Measurements from ENCODE around the gene SLC38A4. TPM values are rescaled to one million over a fixed set of nuclear protein-coding genes. Genes with fewer than 3 reads are reported as not detected.
"Not testable (repeated sequence)": the region's sequence is repeated elsewhere in the genome, so short reads cannot be mapped to it uniquely, and the experiment has no call there.

The SLC38A4 gene
- total RNA-seq, 1 experiment from 2014 or later = not detected

DNA sequence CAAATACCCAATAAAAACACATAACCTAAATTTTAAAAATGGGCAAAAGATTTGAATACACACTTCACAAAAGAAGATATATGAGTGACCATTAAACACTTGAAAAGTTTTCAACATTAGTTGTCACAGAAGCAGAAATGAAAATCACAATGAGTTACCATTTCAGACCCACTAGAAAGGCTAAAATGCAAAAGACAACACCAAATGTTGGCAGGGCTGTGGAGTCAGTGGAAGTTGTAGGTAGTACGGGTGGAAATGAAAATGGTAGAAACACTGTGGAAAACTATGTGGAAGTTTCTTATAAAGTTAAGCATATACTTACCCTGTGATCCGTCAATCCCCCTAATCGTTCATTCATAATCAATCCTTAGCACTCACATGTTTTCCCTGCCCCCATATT is 61.8 kb downstream of the SLC38A4 start:
- H3K36me3 ChIP-seq (ENCODE audit: insufficient read depth, low read length) = no peaks in the 10 kb centered on the region
- no peaks in the 10 kb centered on the region for H3K79me2 ChIP-seq (ENCODE audit: low read length)
- no peak overlapping the region for H2AFZ ChIP-seq (ENCODE audit: low read length)
- no peak overlapping the region for H3K4me3 ChIP-seq (ENCODE audit: low read length)
- no peak overlapping the region for H3K9ac ChIP-seq (ENCODE audit: low read length)
- no peak overlapping the region for H3K27ac ChIP-seq (ENCODE audit: low read length)
- no peak for DNase-seq
- H3K27me3 ChIP-seq (ENCODE audit: low read length) = no peaks in the 10 kb centered on the region
- no peaks in the 10 kb centered on the region for H3K9me2 ChIP-seq (replicated peaks; ENCODE audit: insufficient read depth, low read length)
- H3K4me1 ChIP-seq (ENCODE audit: low read length) = no peaks in the 10 kb centered on the region
- H4K20me1 ChIP-seq (ENCODE audit: insufficient read depth, low read depth, low read length) = no peaks in the 10 kb centered on the region
- no peak overlapping the region for H3K4me2 ChIP-seq (ENCODE audit: low read depth, low read length, poor library complexity, severe bottlenecking)
- H3K9me3 ChIP-seq (ENCODE audit: low read length) = no peaks in the 10 kb centered on the region

DNA sequence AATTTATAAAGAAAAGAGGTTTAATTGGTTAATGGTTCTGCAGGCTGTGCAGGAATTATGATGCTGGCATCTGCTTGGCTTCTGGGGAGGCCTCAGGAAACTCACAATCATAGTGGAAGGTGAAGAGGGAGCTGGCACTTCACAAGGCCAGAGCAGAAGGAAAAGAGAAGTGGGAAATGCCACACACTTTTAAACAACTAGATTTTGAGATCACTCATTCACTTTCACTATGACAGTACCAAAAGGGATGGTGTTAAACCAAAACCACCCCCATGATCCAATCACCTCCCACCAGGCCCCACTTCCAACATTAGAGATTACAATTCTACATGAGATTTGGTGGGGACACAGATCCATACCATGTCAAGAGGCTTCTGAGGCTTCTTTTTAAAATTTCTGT is 62.6 kb downstream of the SLC38A4 start:
- no peaks in the 10 kb centered on the region for H4K20me1 ChIP-seq (ENCODE audit: insufficient read depth, low read depth, low read length)
- H3K9ac ChIP-seq (ENCODE audit: low read length) = no peak overlapping the region
- H3K79me2 ChIP-seq (ENCODE audit: low read length) = no peaks in the 10 kb centered on the region
- no peak overlapping the region for H3K4me3 ChIP-seq (ENCODE audit: low read length)
- no peak overlapping the region for H3K4me2 ChIP-seq (ENCODE audit: low read depth, low read length, poor library complexity, severe bottlenecking)
- no peaks in the 10 kb centered on the region for H3K27me3 ChIP-seq (ENCODE audit: low read length)
- no peaks in the 10 kb centered on the region for H3K36me3 ChIP-seq (ENCODE audit: insufficient read depth, low read length)
- H2AFZ ChIP-seq (ENCODE audit: low read length) = no peak overlapping the region
- no peaks in the 10 kb centered on the region for H3K9me3 ChIP-seq (ENCODE audit: low read length)
- H3K27ac ChIP-seq (ENCODE audit: low read length) = no peak overlapping the region
- DNase-seq = no peak
- no peaks in the 10 kb centered on the region for H3K4me1 ChIP-seq (ENCODE audit: low read length)
- no peaks in the 10 kb centered on the region for H3K9me2 ChIP-seq (replicated peaks; ENCODE audit: insufficient read depth, low read length)

GRCh38 chr12:46754550-46754949 is 71.2 kb downstream of the SLC38A4 start:
- Histone ChIP-seq H3K79me2 (ENCODE audit: low read length) (no peaks in the 10 kb centered on the region), H3K9me2 (replicated peaks; ENCODE audit: insufficient read depth, low read length) (no peaks in the 10 kb centered on the region), H3K36me3 (ENCODE audit: insufficient read depth, low read length) (no peaks in the 10 kb centered on the region), H3K27ac (ENCODE audit: low read length) (no peak overlapping the region), H3K4me1 (ENCODE audit: low read length) (no peaks in the 10 kb centered on the region), H3K4me3 (ENCODE audit: low read length) (no peak overlapping the region), H4K20me1 (ENCODE audit: insufficient read depth, low read depth, low read length) (no peaks in the 10 kb centered on the region), H2AFZ (ENCODE audit: low read length) (no peak overlapping the region), H3K4me2 (ENCODE audit: low read depth, low read length, poor library complexity, severe bottlenecking) (no peak overlapping the region), H3K9me3 (ENCODE audit: low read length) (no peaks in the 10 kb centered on the region), H3K27me3 (ENCODE audit: low read length) (0 out of 2 replicates have a peak, but pooled peaks cover 2% of the 10 kb centered on the region), H3K9ac (ENCODE audit: low read length) (no peak overlapping the region)
- DNase-seq = no peak

GRCh38 chr12:46752396-46752795 is 73.4 kb downstream of the SLC38A4 start:
- Histone ChIP-seq H3K9me3 (ENCODE audit: low read length) (no peaks in the 10 kb centered on the region), H3K9me2 (replicated peaks; ENCODE audit: insufficient read depth, low read length) (no peaks in the 10 kb centered on the region), H3K4me2 (ENCODE audit: low read depth, low read length, poor library complexity, severe bottlenecking) (no peak overlapping the region), H4K20me1 (ENCODE audit: insufficient read depth, low read depth, low read length) (no peaks in the 10 kb centered on the region), H3K9ac (ENCODE audit: low read length) (no peak overlapping the region), H3K27me3 (ENCODE audit: low read length) (0 out of 2 replicates have a peak, but pooled peaks cover 2% of the 10 kb centered on the region), H3K27ac (ENCODE audit: low read length) (no peak overlapping the region), H3K79me2 (ENCODE audit: low read length) (no peaks in the 10 kb centered on the region), H2AFZ (ENCODE audit: low read length) (no peak overlapping the region), H3K36me3 (ENCODE audit: insufficient read depth, low read length) (no peaks in the 10 kb centered on the region), H3K4me1 (ENCODE audit: low read length) (no peaks in the 10 kb centered on the region), H3K4me3 (ENCODE audit: low read length) (no peak overlapping the region)
- DNase-seq = no peak

GRCh38 chr12:46751173-46751572 is 74.6 kb downstream of the SLC38A4 start:
- DNase-seq = no peak
- H4K20me1 ChIP-seq (ENCODE audit: insufficient read depth, low read depth, low read length) = no peaks in the 10 kb centered on the region
- H3K9ac ChIP-seq (ENCODE audit: low read length) = no peak overlapping the region
- H3K4me3 ChIP-seq (ENCODE audit: low read length) = no peak overlapping the region
- no peaks in the 10 kb centered on the region for H3K36me3 ChIP-seq (ENCODE audit: insufficient read depth, low read length)
- no peaks in the 10 kb centered on the region for H3K79me2 ChIP-seq (ENCODE audit: low read length)
- 0 out of 2 replicates have a peak, but pooled peaks cover 2% of the 10 kb centered on the region for H3K27me3 ChIP-seq (ENCODE audit: low read length)
- H3K9me3 ChIP-seq (ENCODE audit: low read length) = no peaks in the 10 kb centered on the region
- no peak overlapping the region for H2AFZ ChIP-seq (ENCODE audit: low read length)
- no peaks in the 10 kb centered on the region for H3K4me1 ChIP-seq (ENCODE audit: low read length)
- no peak overlapping the region for H3K4me2 ChIP-seq (ENCODE audit: low read depth, low read length, poor library complexity, severe bottlenecking)
- no peak overlapping the region for H3K27ac ChIP-seq (ENCODE audit: low read length)
- H3K9me2 ChIP-seq (replicated peaks; ENCODE audit: insufficient read depth, low read length) = no peaks in the 10 kb centered on the region

GRCh38 chr12:46749322-46749721 is 76.5 kb downstream of the SLC38A4 start:
- no peaks in the 10 kb centered on the region for H3K79me2 ChIP-seq (ENCODE audit: low read length)
- DNase-seq = no peak
- H3K4me3 ChIP-seq (ENCODE audit: low read length) = no peak overlapping the region
- H3K4me1 ChIP-seq (ENCODE audit: low read length) = no peaks in the 10 kb centered on the region
- H3K27ac ChIP-seq (ENCODE audit: low read length) = no peak overlapping the region
- no peak overlapping the region for H3K4me2 ChIP-seq (ENCODE audit: low read depth, low read length, poor library complexity, severe bottlenecking)
- no peaks in the 10 kb centered on the region for H3K36me3 ChIP-seq (ENCODE audit: insufficient read depth, low read length)
- H3K27me3 ChIP-seq (ENCODE audit: low read length) = 0 out of 2 replicates have a peak, but pooled peaks cover 2% of the 10 kb centered on the region
- no peaks in the 10 kb centered on the region for H3K9me3 ChIP-seq (ENCODE audit: low read length)
- no peaks in the 10 kb centered on the region for H3K9me2 ChIP-seq (replicated peaks; ENCODE audit: insufficient read depth, low read length)
- no peak overlapping the region for H3K9ac ChIP-seq (ENCODE audit: low read length)
- H2AFZ ChIP-seq (ENCODE audit: low read length) = no peak overlapping the region
- no peaks in the 10 kb centered on the region for H4K20me1 ChIP-seq (ENCODE audit: insufficient read depth, low read depth, low read length)

DNA sequence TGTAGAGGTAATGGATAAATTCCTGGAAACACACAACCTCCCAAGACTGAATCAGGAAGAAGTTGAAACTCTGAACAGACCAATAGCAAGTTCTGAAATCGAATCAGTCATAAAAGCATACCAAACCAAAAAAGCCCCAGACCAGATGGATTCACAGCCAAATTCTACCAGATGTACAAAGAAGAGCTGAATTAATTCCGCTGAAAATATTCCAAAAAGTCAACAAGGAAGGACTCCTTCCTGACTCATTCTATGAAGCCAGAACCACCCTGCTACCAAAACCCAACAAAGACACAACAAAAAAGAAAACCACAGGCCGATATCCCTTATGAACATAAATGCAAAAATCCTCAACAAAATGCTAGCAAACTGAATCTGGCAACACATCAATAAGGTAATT is 81.5 kb downstream of the SLC38A4 start:
- Histone ChIP-seq H3K27me3 (ENCODE audit: low read length) (no peaks in the 10 kb centered on the region), H3K27ac (ENCODE audit: low read length) (no peak overlapping the region), H3K9me3 (ENCODE audit: low read length) (no peaks in the 10 kb centered on the region), H3K4me3 (ENCODE audit: low read length) (no peak overlapping the region), H3K9ac (ENCODE audit: low read length) (no peak overlapping the region), H3K79me2 (ENCODE audit: low read length) (no peaks in the 10 kb centered on the region), H3K9me2 (replicated peaks; ENCODE audit: insufficient read depth, low read length) (no peaks in the 10 kb centered on the region), H3K4me1 (ENCODE audit: low read length) (no peaks in the 10 kb centered on the region), H4K20me1 (ENCODE audit: insufficient read depth, low read depth, low read length) (no peaks in the 10 kb centered on the region), H2AFZ (ENCODE audit: low read length) (no peak overlapping the region), H3K4me2 (ENCODE audit: low read depth, low read length, poor library complexity, severe bottlenecking) (no peak overlapping the region), H3K36me3 (ENCODE audit: insufficient read depth, low read length) (no peaks in the 10 kb centered on the region)
- DNase-seq = no peak

- no peaks in the 10 kb centered on the region for H3K27me3 ChIP-seq (ENCODE audit: low read length)
- H3K9me3 ChIP-seq (ENCODE audit: low read length) = no peaks in the 10 kb centered on the region
- H3K9ac ChIP-seq (ENCODE audit: low read length) = no peak overlapping the region
- no peak overlapping the region for H2AFZ ChIP-seq (ENCODE audit: low read length)
- no peaks in the 10 kb centered on the region for H4K20me1 ChIP-seq (ENCODE audit: insufficient read depth, low read depth, low read length)
- no peaks in the 10 kb centered on the region for H3K9me2 ChIP-seq (replicated peaks; ENCODE audit: insufficient read depth, low read length)
- no peak overlapping the region for H3K4me3 ChIP-seq (ENCODE audit: low read length)
- H3K36me3 ChIP-seq (ENCODE audit: insufficient read depth, low read length) = no peaks in the 10 kb centered on the region
- H3K79me2 ChIP-seq (ENCODE audit: low read length) = no peaks in the 10 kb centered on the region
- no peak overlapping the region for H3K4me2 ChIP-seq (ENCODE audit: low read depth, low read length, poor library complexity, severe bottlenecking)
- no peaks in the 10 kb centered on the region for H3K4me1 ChIP-seq (ENCODE audit: low read length)
- H3K27ac ChIP-seq (ENCODE audit: low read length) = no peak overlapping the region
- DNase-seq = no peak
Measured at GRCh38 chr12:46743456-46743855, 82.3 kb downstream of the SLC38A4 start.

DNA sequence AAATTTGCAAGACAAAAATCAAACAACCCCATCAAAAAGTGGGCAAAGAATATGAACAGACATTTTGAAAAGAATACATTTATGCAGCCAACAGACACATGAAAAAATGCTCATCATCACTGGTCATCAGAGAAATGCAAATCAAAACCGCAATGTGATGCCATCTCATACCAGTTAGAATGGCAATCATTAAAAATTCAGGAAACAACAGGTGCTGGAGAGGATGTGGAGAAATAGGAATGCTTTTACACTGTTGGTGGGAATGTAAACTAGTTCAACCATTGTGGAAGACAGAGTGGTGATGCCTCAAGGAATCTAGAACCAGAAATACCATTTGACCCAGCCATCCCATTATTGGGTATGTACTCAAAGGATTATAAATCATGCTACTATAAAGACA is 83.5 kb downstream of the SLC38A4 start:
- not testable (repeated sequence) for DNase-seq; H3K27me3 ChIP-seq (ENCODE audit: low read length); H3K27ac ChIP-seq (ENCODE audit: low read length); H4K20me1 ChIP-seq (ENCODE audit: insufficient read depth, low read depth, low read length); H3K4me2 ChIP-seq (ENCODE audit: low read depth, low read length, poor library complexity, severe bottlenecking); H2AFZ ChIP-seq (ENCODE audit: low read length); H3K9me2 ChIP-seq (replicated peaks; ENCODE audit: insufficient read depth, low read length); H3K9ac ChIP-seq (ENCODE audit: low read length); H3K9me3 ChIP-seq (ENCODE audit: low read length); H3K79me2 ChIP-seq (ENCODE audit: low read length); H3K4me1 ChIP-seq (ENCODE audit: low read length); H3K4me3 ChIP-seq (ENCODE audit: low read length); H3K36me3 ChIP-seq (ENCODE audit: insufficient read depth, low read length)
